A673 (cell line): ENCODE results near the gene ATXN10.

Source experiments
- EZH2 ChIP-seq: fragments of 200-600 bp; sonication (generic); IDR thresholded peaks from 2 replicates; pipeline ENCODE4 v1.6.1; 2017; ENCODE audit warnings: borderline replicate concordance, low read depth, mild to moderate bottlenecking, mixed read lengths, antibody characterized with exemption, low read length; ENCODE audit not compliant: poor library complexity, severe bottlenecking
- TF ChIP-seq, protein P1 (sequence below): fragments of 300-800, 200-600 bp; sonication (generic); conservative IDR thresholded peaks from 2 replicates; pipeline ENCODE4 v1.5.1; 2017; ENCODE audit warnings: low read depth, mild to moderate bottlenecking, antibody characterized with exemption, low read length, moderate library complexity, mixed read lengths

DNA sequence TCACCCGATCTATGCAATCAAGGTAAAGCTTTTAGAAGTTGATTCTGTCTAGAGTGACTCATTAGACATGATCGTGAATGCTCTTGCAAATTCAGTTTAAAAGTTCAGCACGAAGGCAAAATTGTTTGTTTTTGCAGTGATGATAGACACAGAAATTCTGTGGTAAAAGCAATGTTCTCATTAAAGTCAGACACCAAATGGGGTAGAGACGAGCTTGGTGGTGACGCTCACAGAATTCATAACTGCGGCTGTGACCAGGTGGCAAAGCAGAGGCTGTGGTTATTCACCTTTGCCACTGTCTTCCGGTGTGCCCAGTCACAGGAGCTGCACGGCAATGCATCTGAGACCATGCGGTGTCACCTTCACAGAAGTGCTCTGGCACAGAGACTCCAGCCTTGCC lies 221.9 kb downstream of the ATXN10 start:
- no peak for TF ChIP-seq EZH2
- TF ChIP-seq, protein P1, sequence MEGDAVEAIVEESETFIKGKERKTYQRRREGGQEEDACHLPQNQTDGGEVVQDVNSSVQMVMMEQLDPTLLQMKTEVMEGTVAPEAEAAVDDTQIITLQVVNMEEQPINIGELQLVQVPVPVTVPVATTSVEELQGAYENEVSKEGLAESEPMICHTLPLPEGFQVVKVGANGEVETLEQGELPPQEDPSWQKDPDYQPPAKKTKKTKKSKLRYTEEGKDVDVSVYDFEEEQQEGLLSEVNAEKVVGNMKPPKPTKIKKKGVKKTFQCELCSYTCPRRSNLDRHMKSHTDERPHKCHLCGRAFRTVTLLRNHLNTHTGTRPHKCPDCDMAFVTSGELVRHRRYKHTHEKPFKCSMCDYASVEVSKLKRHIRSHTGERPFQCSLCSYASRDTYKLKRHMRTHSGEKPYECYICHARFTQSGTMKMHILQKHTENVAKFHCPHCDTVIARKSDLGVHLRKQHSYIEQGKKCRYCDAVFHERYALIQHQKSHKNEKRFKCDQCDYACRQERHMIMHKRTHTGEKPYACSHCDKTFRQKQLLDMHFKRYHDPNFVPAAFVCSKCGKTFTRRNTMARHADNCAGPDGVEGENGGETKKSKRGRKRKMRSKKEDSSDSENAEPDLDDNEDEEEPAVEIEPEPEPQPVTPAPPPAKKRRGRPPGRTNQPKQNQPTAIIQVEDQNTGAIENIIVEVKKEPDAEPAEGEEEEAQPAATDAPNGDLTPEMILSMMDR, result no peak
